Activated T-cell treated with anti-CD3 and anti-CD28 coated beads, Interleukin-2, amount 50 U/mL, for 72 hours (primary cell): ENCODE results near the gene VPS37C. TPM values are rescaled to one million over a fixed set of nuclear protein-coding genes. Genes with fewer than 3 reads are reported as not detected.
A peak's percentile ranks its signal among the peaks of the same experiment; 100 is the strongest.

Experiments
- ATAC-seq, 2 donors: fragments of 150-1000 bp; cut with Tn5 transposase; replicated peaks in 1 of 2; 2 replicates each; pipeline ENCODE4 v1.10.0; 2021; ENCODE audit warnings: moderate library complexity in 2 of 2, mild to moderate bottlenecking in 1 of 2
- DNase-seq, 2 donors: peaks; one replicate each; pipeline ENCODE4 v3.0.0; 2021 to 2022; ENCODE audit warnings: mixed read lengths in 1 of 2
- H3K27ac Mint-ChIP-seq: one replicate; pipeline ENCODE4 v1.8.0; 2022; ENCODE audit warnings: mild to moderate bottlenecking, moderate library complexity, mixed read lengths
- H3K27me3 Mint-ChIP-seq: one replicate; pipeline ENCODE4 v1.8.0; 2022; ENCODE audit warnings: low read depth, mixed read lengths
- H3K36me3 Mint-ChIP-seq, 2 donors: one replicate each; pipeline ENCODE4 v1.8.0; 2022; ENCODE audit warnings: mixed read lengths in 2 of 2, mild to moderate bottlenecking in 1 of 2; ENCODE audit not compliant: insufficient read depth in 2 of 2
- H3K4me1 Mint-ChIP-seq: one replicate; pipeline ENCODE4 v1.8.0; 2022; ENCODE audit warnings: low read depth, mixed read lengths
- H3K4me3 Mint-ChIP-seq, 2 donors: one replicate each; pipeline ENCODE4 v1.8.0; 2022; ENCODE audit warnings: mild to moderate bottlenecking in 2 of 2, mixed read lengths in 2 of 2, moderate library complexity in 2 of 2
- H3K9me3 Mint-ChIP-seq, 2 donors: one replicate each; pipeline ENCODE4 v1.8.0; 2022; ENCODE audit warnings: mixed read lengths in 2 of 2
- total RNA-seq, 2 donors: library from RNA; stranded (reverse); gene quantifications; one replicate each; pipeline ENCODE4 v1.2.3, GENCODE V29; 2022

The VPS37C gene
- total RNA-seq, 2 donors from 2014 or later, result 13.0 to 14.9 TPM

GRCh38 chr11:61082931-61083531 is 78.2 kb downstream of the VPS37C start:
- Mint-ChIP-seq H3K4me1 (peaks cover 71% of the 10 kb centered on the region), H3K4me3 (peak overlapping the region; percentile 81 to 83), H3K36me3 (peaks cover 12 to 14% of the 10 kb centered on the region in 2 donors), H3K27ac (peak overlapping the region; percentile 76), H3K27me3 (no peaks in the 10 kb centered on the region), H3K9me3 (peaks cover 3% of the 10 kb centered on the region in 2 donors)
- ATAC-seq (peak; percentile 75 to 81), DNase-seq (peak; percentile 61 to 77)

GRCh38 chr11:61082062-61082870 is 79.0 kb downstream of the VPS37C start:
- H3K27me3 Mint-ChIP-seq, result no peaks in the 10 kb centered on the region
- peaks cover 3% of the 10 kb centered on the region in 2 donors for H3K9me3 Mint-ChIP-seq
- peak overlapping the region; percentile 81 to 83 for H3K4me3 Mint-ChIP-seq
- ATAC-seq (peak in 1 of 2 donors; percentile 8), DNase-seq (no peak)
- peaks cover 71% of the 10 kb centered on the region for H3K4me1 Mint-ChIP-seq
- peak overlapping the region; percentile 76 for H3K27ac Mint-ChIP-seq
- peaks cover 9 to 11% of the 10 kb centered on the region in 2 donors for H3K36me3 Mint-ChIP-seq

- ATAC-seq (no peak), DNase-seq (no peak)
- peaks cover 80% of the 10 kb centered on the region for H3K4me1 Mint-ChIP-seq
- H3K27me3 Mint-ChIP-seq, result no peaks in the 10 kb centered on the region
- peaks cover 9 to 12% of the 10 kb centered on the region in 2 donors for H3K36me3 Mint-ChIP-seq
- H3K9me3 Mint-ChIP-seq, result peaks cover 3% of the 10 kb centered on the region in 2 donors
- peak overlapping the region; percentile 76 for H3K27ac Mint-ChIP-seq
- peak overlapping the region; percentile 81 to 83 for H3K4me3 Mint-ChIP-seq
Measured at GRCh38 chr11:61080986-61081590, 80.1 kb downstream of the VPS37C start.

GRCh38 chr11:61080526-61080925 is 80.7 kb downstream of the VPS37C start:
- peaks cover 9 to 12% of the 10 kb centered on the region in 2 donors for H3K36me3 Mint-ChIP-seq
- DNase-seq (peak in 1 of 2 donors; percentile 16), ATAC-seq (no peak)
- H3K9me3 Mint-ChIP-seq, result peaks cover 3% of the 10 kb centered on the region in 2 donors
- peaks cover 86% of the 10 kb centered on the region for H3K4me1 Mint-ChIP-seq
- peak overlapping the region; percentile 76 for H3K27ac Mint-ChIP-seq
- H3K27me3 Mint-ChIP-seq, result no peaks in the 10 kb centered on the region
- H3K4me3 Mint-ChIP-seq, result peak overlapping the region; percentile 81 to 83

Other genes starting within 250 kb of the VPS37C start
- gene TMEM109, start 247.3 kb downstream of the VPS37C start, total RNA-seq, result 10 to 100 TPM; 61.9 to 66.3 TPM
- gene TMEM132A, start 237.0 kb downstream of the VPS37C start, total RNA-seq, result 1 to 10 TPM; 2.4 to 3.5 TPM
- gene SLC15A3, start 209.2 kb downstream of the VPS37C start, total RNA-seq, result 1 to 10 TPM; 3.5 to 4.1 TPM
- gene CD6, start 189.7 kb downstream of the VPS37C start, total RNA-seq, result 100 to 1,000 TPM; 298 to 313 TPM
- gene CD5, start 58.9 kb downstream of the VPS37C start, total RNA-seq, result 100 to 1,000 TPM; 285 to 317 TPM
- gene PGA3, start 42.1 kb upstream of the VPS37C start, total RNA-seq, result not detected
- gene PGA4, start 60.9 kb upstream of the VPS37C start, total RNA-seq, result not detected
- not detected for gene PGA5, start 79.7 kb upstream of the VPS37C start, total RNA-seq
- 10 to 100 TPM in 1 of 2 donors, 1 to 10 TPM in 1; 7.7 to 11.8 TPM for gene VWCE, start 133.9 kb upstream of the VPS37C start, total RNA-seq
- 100 to 1,000 TPM; 168 to 176 TPM for gene DDB1, start 171.7 kb upstream of the VPS37C start, total RNA-seq
- 10 to 100 TPM; 71.0 to 74.0 TPM for gene TKFC, start 171.8 kb upstream of the VPS37C start, total RNA-seq
- gene CYB561A3, start 200.5 kb upstream of the VPS37C start, total RNA-seq, result 10 to 100 TPM; 37.9 to 43.0 TPM
- 10 to 100 TPM; 42.0 to 45.0 TPM for gene TMEM138, start 200.9 kb upstream of the VPS37C start, total RNA-seq
- gene TMEM216, start 231.2 kb upstream of the VPS37C start, total RNA-seq, result 10 to 100 TPM; 16.7 to 20.3 TPM